Liver (tissue), 3 donors: ENCODE data around the gene DCDC2C.

ENCODE experiments used
- RAD21 ChIP-seq, 2 donors: IDR thresholded peaks; 2 replicates each; pipeline ENCODE4 v1.6.1; 2016; ENCODE audit warnings: antibody characterized with exemption in 2 of 2, mild to moderate bottlenecking in 2 of 2
- SP1 ChIP-seq: IDR thresholded peaks from 2 replicates; pipeline ENCODE4 v1.6.1; 2018; ENCODE audit warnings: antibody characterized with exemption, mild to moderate bottlenecking
- TAF1 ChIP-seq: conservative IDR thresholded peaks from 2 replicates; pipeline ENCODE4 v1.6.1; 2016; ENCODE audit warnings: antibody characterized with exemption, mild to moderate bottlenecking
- YY1 ChIP-seq: IDR thresholded peaks from 2 replicates; pipeline ENCODE4 v1.6.1; 2016; ENCODE audit warnings: antibody characterized with exemption, mild to moderate bottlenecking
- TF ChIP-seq, protein P1 (sequence below): IDR thresholded peaks from 2 replicates; pipeline ENCODE4 v1.6.1; 2016; ENCODE audit warnings: antibody characterized with exemption, mild to moderate bottlenecking
- TF ChIP-seq, protein P2 (sequence below): fragments of 150-350 bp; IDR thresholded peaks from 2 replicates; pipeline ENCODE4 v1.5.1; 2017; ENCODE audit warnings: improper control_type of control experiment, low read depth, low read length; ENCODE audit not compliant: missing input control
- TF ChIP-seq, protein P3 (sequence below): IDR thresholded peaks from 2 replicates; pipeline ENCODE4 v1.6.1; 2016; ENCODE audit warnings: antibody characterized with exemption
- donor health status: healthy.
- donor health status: healthy.

DNA sequence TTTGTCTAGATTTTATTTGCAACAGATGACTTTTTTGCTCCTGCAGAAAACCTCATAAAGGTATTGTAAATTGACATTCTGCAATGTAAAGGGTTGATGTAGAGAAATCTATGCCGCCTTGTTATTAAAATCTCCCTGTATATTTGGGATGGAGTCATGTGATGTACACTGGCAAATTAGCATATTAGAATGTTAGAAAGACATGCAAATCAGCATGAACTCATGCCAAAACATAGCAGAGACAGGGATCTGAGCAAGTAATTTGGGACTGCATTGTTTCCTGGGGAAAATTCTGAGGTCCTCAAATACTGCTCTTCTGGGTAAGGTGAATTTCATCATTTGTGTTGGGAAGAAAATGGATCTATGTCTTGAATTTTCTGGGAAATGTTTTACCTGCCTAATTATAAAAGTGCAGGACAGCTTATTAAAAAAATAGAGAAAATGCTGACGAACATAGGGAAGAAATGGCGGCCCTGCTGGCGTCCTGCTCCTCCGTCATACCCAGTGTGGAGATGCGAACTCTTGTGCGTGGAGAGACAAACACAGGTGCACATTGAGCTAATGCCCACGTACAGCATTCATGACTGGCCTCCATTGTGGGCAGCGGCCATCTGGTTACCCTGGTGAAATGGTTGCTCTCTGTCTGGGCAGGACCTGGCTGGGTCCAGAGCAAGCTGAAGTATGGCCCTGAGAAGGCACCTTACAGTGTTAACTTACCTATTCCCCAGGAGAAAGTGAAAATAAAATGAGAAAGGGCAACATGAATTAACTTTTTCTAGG lies 29.1 kb upstream of the DCDC2C start:
- TF ChIP-seq, protein P1, sequence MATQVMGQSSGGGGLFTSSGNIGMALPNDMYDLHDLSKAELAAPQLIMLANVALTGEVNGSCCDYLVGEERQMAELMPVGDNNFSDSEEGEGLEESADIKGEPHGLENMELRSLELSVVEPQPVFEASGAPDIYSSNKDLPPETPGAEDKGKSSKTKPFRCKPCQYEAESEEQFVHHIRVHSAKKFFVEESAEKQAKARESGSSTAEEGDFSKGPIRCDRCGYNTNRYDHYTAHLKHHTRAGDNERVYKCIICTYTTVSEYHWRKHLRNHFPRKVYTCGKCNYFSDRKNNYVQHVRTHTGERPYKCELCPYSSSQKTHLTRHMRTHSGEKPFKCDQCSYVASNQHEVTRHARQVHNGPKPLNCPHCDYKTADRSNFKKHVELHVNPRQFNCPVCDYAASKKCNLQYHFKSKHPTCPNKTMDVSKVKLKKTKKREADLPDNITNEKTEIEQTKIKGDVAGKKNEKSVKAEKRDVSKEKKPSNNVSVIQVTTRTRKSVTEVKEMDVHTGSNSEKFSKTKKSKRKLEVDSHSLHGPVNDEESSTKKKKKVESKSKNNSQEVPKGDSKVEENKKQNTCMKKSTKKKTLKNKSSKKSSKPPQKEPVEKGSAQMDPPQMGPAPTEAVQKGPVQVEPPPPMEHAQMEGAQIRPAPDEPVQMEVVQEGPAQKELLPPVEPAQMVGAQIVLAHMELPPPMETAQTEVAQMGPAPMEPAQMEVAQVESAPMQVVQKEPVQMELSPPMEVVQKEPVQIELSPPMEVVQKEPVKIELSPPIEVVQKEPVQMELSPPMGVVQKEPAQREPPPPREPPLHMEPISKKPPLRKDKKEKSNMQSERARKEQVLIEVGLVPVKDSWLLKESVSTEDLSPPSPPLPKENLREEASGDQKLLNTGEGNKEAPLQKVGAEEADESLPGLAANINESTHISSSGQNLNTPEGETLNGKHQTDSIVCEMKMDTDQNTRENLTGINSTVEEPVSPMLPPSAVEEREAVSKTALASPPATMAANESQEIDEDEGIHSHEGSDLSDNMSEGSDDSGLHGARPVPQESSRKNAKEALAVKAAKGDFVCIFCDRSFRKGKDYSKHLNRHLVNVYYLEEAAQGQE, result no peak
- no peak for TF ChIP-seq RAD21 (IDR thresholded peaks at IDR 0.05)
- TF ChIP-seq, protein P2, sequence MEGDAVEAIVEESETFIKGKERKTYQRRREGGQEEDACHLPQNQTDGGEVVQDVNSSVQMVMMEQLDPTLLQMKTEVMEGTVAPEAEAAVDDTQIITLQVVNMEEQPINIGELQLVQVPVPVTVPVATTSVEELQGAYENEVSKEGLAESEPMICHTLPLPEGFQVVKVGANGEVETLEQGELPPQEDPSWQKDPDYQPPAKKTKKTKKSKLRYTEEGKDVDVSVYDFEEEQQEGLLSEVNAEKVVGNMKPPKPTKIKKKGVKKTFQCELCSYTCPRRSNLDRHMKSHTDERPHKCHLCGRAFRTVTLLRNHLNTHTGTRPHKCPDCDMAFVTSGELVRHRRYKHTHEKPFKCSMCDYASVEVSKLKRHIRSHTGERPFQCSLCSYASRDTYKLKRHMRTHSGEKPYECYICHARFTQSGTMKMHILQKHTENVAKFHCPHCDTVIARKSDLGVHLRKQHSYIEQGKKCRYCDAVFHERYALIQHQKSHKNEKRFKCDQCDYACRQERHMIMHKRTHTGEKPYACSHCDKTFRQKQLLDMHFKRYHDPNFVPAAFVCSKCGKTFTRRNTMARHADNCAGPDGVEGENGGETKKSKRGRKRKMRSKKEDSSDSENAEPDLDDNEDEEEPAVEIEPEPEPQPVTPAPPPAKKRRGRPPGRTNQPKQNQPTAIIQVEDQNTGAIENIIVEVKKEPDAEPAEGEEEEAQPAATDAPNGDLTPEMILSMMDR, result no peak
- no peak for TF ChIP-seq TAF1
- TF ChIP-seq YY1, result no peak
- TF ChIP-seq, protein P3, sequence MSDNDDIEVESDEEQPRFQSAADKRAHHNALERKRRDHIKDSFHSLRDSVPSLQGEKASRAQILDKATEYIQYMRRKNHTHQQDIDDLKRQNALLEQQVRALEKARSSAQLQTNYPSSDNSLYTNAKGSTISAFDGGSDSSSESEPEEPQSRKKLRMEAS, result no peak
- no peak for TF ChIP-seq SP1
